DMS53 treated with DMSO at 0.1 percent for 48 hours (cell line): Measurements from ENCODE around the gene PSD2.

Experiments
- DNase-seq: peaks from one replicate; lab custom pipeline; 2025; ENCODE audit not compliant: unreplicated experiment; lab: John Stamatoyannopoulos, UW

Gene PSD2

GRCh38 chr5:139854029-139854605, 58.5 kb downstream of the PSD2 start:
- DNase-seq = no peak

- no peak for DNase-seq
These were observed 59.3 kb downstream of the PSD2 start for GRCh38 chr5:139854953-139855352.

- no peak for DNase-seq
These were observed 59.8 kb downstream of the PSD2 start for GRCh38 chr5:139855451-139855850.

- no peak for DNase-seq
These were observed 60.4 kb downstream of the PSD2 start for GRCh38 chr5:139855946-139856540.

- no peak for DNase-seq
These were observed 61.1 kb downstream of the PSD2 start for GRCh38 chr5:139856714-139857113.

GRCh38 chr5:139859013-139859412, 63.4 kb downstream of the PSD2 start:
- no peak for DNase-seq

- no peak for DNase-seq
These were observed 65.6 kb downstream of the PSD2 start for GRCh38 chr5:139861021-139861888.

GRCh38 chr5:139861889-139862207, 66.2 kb downstream of the PSD2 start:
- DNase-seq = no peak

GRCh38 chr5:139862313-139862712, 66.7 kb downstream of the PSD2 start:
- DNase-seq = no peak

GRCh38 chr5:139862803-139863202, 67.2 kb downstream of the PSD2 start:
- DNase-seq = no peak

GRCh38 chr5:139863361-139863760, 67.8 kb downstream of the PSD2 start:
- no peak for DNase-seq

- peak; percentile 30 for DNase-seq
These were observed 68.4 kb downstream of the PSD2 start for GRCh38 chr5:139863855-139864558.

GRCh38 chr5:139864716-139865483, 69.3 kb downstream of the PSD2 start:
- no peak for DNase-seq

GRCh38 chr5:139867109-139867508, 71.5 kb downstream of the PSD2 start:
- DNase-seq = no peak

- no peak for DNase-seq
These were observed 72.0 kb downstream of the PSD2 start for GRCh38 chr5:139867581-139867980.

GRCh38 chr5:139869042-139869790, 73.6 kb downstream of the PSD2 start:
- no peak for DNase-seq

GRCh38 chr5:139870677-139871076, 75.1 kb downstream of the PSD2 start:
- DNase-seq = no peak

GRCh38 chr5:139871614-139872013, 76.0 kb downstream of the PSD2 start:
- DNase-seq = no peak

GRCh38 chr5:139872052-139872766, 76.6 kb downstream of the PSD2 start:
- no peak for DNase-seq
